Body of pancreas (tissue), 4 donors: ENCODE measurements around the gene COQ10A. TPM values are rescaled to one million over a fixed set of nuclear protein-coding genes. Genes with fewer than 3 reads are reported as not detected.

Experiments used
- ATAC-seq: fragments of 150-250 bp; one replicate; pipeline ENCODE4 v1.9.1; 2016
- DNase-seq, 4 donors: peaks; one replicate each; pipeline ENCODE4 v3.0.0-alpha.2; 2019
- H3K27ac ChIP-seq, 4 donors: fragments of 200-600 bp; sonication (generic); 1 replicate in 3 of 4; 2 replicates in 1 of 4; pipeline versions ENCODE4 v1.5.1 to v1.6.1; 2016 to 2019; ENCODE audit warnings: mild to moderate bottlenecking in 1 of 4, mixed read lengths in 1 of 4, moderate library complexity in 1 of 4
- H3K27me3 ChIP-seq, 2 donors: fragments of 200-600 bp; sonication (generic); one replicate each; pipeline ENCODE4 v1.6.0; 2016; ENCODE audit warnings: mild to moderate bottlenecking in 1 of 2
- H3K36me3 ChIP-seq, 2 donors: fragments of 200-600 bp; sonication (generic); replicated peaks in 1 of 2; 2 replicates each; pipeline ENCODE4 v1.5.1; 2016; ENCODE audit warnings: low read depth in 2 of 2; ENCODE audit not compliant: insufficient read depth in 1 of 2
- H3K4me1 ChIP-seq: fragments of 200-600 bp; sonication (generic); one replicate; pipeline ENCODE4 v1.6.0; 2016
- H3K4me3 ChIP-seq, 2 donors: fragments of 200-600 bp; sonication (generic); 1 replicate in 1 of 2; 2 replicates in 1 of 2; pipeline ENCODE4 v1.5.1; 2016 to 2019
- H3K9me3 ChIP-seq, 3 donors: fragments of 200-600 bp; sonication (generic); 1 replicate in 2 of 3; 2 replicates in 1 of 3; pipeline ENCODE4 v1.5.1; 2016
- CTCF ChIP-seq, 7 experiments: fragments of 450-650 bp in 4 of 7; fragments of 200-600 bp in 3 of 7; sonication (generic) in 3 of 7; IDR thresholded peaks; one replicate each; pipeline ENCODE4 v1.5.1; 2016 to 2019; ENCODE audit warnings: antibody characterized with exemption in 7 of 7
- POLR2A ChIP-seq, 3 donors: fragments of 450-650 bp; IDR thresholded peaks; one replicate each; pipeline ENCODE4 v1.6.1; 2016; ENCODE audit warnings: antibody characterized with exemption in 3 of 3, mild to moderate bottlenecking in 2 of 3
- WGBS, 2 donors: methylation state at CpG; one replicate each; pipeline ENCODE4 v1.1.5; 2017; 5-methylcytosine and 5-hydroxymethylcytosine counted together
- intact Hi-C: fragments of 100-400 bp; cut with DNase I; formaldehyde crosslinking; loops from one replicate; pipeline ENCODE4 v1.15.1; 2023
- total RNA-seq, 2 donors: library from RNA; depleted of rRNA; stranded (reverse); fragments of >200 nt; gene quantifications; one replicate each; pipeline ENCODE4 v1.1.0, GENCODE V29; 2016

COQ10A gene
- total RNA-seq, 2 donors from 2014 or later: 28.0 to 34.9 TPM

GRCh38 chr12:56255671-56256070, 11.1 kb upstream of the COQ10A start:
- no peak for ATAC-seq
- TF ChIP-seq POLR2A (IDR thresholded peaks at IDR 0.05): no peak
- TF ChIP-seq CTCF (IDR thresholded peaks at IDR 0.05): no peak
- peaks cover 27% of the 10 kb centered on the region for H3K4me1 ChIP-seq
- no peak overlapping the region for H3K4me3 ChIP-seq
- peaks cover 0 to 27% of the 10 kb centered on the region in 2 donors for H3K36me3 ChIP-seq
- WGBS, 2 donors: 80 to 89% methylated on average over 6 to 7 of the region's 7 CpGs
- no peak overlapping the region for H3K27ac ChIP-seq
- H3K9me3 ChIP-seq: no peaks in the 10 kb centered on the region
- H3K27me3 ChIP-seq: no peaks in the 10 kb centered on the region
- intact Hi-C loops: no loop called here
- no peak for DNase-seq

- H3K27ac ChIP-seq: no peak overlapping the region
- peaks cover 27% of the 10 kb centered on the region for H3K4me1 ChIP-seq
- no peaks in the 10 kb centered on the region for H3K27me3 ChIP-seq
- no peak for ATAC-seq
- no peak for DNase-seq
- H3K36me3 ChIP-seq: peaks cover 0 to 27% of the 10 kb centered on the region in 2 donors
- H3K4me3 ChIP-seq: no peak overlapping the region
- WGBS, 2 donors: 42% methylated on average over 3 to 4 of the region's 4 CpGs
- TF ChIP-seq CTCF (IDR thresholded peaks at IDR 0.05) (no peak), POLR2A (IDR thresholded peaks at IDR 0.05) (no peak)
- intact Hi-C loops: no loop called here
- H3K9me3 ChIP-seq: no peaks in the 10 kb centered on the region
These were observed 10.3 kb upstream of the COQ10A start for GRCh38 chr12:56256326-56256960.

GRCh38 chr12:56257071-56257470, 9.7 kb upstream of the COQ10A start:
- no peak for ATAC-seq
- intact Hi-C loops: no loop called here
- WGBS, 2 donors: 66 to 72% methylated on average over 4 to 8 of the region's 8 CpGs
- DNase-seq: no peak
- Histone ChIP-seq H3K27ac (peak overlapping the region in 1 of 4 donors; percentile 89), H3K4me1 (peaks cover 27% of the 10 kb centered on the region), H3K36me3 (peaks cover 0 to 23% of the 10 kb centered on the region in 2 donors), H3K27me3 (no peaks in the 10 kb centered on the region), H3K4me3 (peak overlapping the region; percentile 59 to 82), H3K9me3 (no peaks in the 10 kb centered on the region)
- TF ChIP-seq POLR2A (IDR thresholded peaks at IDR 0.05) (no peak), CTCF (IDR thresholded peaks at IDR 0.05) (no peak)

GRCh38 chr12:56257491-56258067, 9.2 kb upstream of the COQ10A start:
- Histone ChIP-seq H3K4me3 (peak overlapping the region; percentile 59 to 82), H3K27me3 (no peaks in the 10 kb centered on the region), H3K27ac (peak overlapping the region; percentile 76 to 89 (median 86)), H3K36me3 (peaks cover 0 to 17% of the 10 kb centered on the region in 2 donors), H3K4me1 (peaks cover 27% of the 10 kb centered on the region), H3K9me3 (no peaks in the 10 kb centered on the region)
- intact Hi-C loops: no loop called here
- DNase-seq (peak in 3 of 4 donors; percentile 22 to 53 (median 39)), ATAC-seq (no peak)
- TF ChIP-seq POLR2A (IDR thresholded peaks at IDR 0.05) (no peak), CTCF (IDR thresholded peaks at IDR 0.05) (no peak)
- WGBS, 2 donors: 0% methylated on average over 8 to 27 of the region's 27 CpGs
